HG03135 (cell line): ENCODE results near the gene DCTN4.
"Not testable (repeated sequence)": the region's sequence is repeated elsewhere in the genome, so short reads cannot be mapped to it uniquely, and the experiment has no call there.

Source experiments
- ATAC-seq: cut with Tn5 transposase; IDR thresholded peaks from one replicate; pipeline ENCODE4 v1.9.1; 2021; ENCODE audit warnings: mild to moderate bottlenecking, moderate library complexity; ENCODE audit not compliant: unreplicated experiment

The DCTN4 gene

GRCh38 chr5:150778517-150779396, 19.9 kb upstream of the DCTN4 start, which contains the start of gene SMIM3:
SMIM3 (plus strand) TSS chr5:150778757; CDS start chr5:150795441, 16,684 bp downstream.
- ATAC-seq = peak; percentile 22

DNA sequence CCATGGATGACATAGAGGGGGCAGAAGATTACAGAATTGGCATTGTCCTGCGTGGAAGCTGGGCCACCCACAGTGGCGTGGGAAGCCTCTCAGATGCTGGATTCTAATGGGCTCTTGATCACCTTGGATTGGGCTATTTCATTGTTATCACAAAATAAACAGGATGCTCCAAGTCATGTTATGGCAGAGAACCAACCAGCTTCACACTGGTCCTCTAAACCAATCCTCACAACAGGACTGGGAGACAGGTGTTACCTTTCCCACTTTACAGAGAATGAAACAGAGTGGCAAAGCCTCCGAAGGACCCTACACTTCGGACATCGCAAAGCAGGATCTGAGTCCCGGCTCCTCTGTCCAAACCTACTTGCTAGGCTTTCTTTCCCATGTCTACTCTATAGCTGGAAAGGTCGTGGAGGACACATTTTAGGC, 19.3 kb upstream of the DCTN4 start:
- ATAC-seq = no peak

- no peak for ATAC-seq
Measured at GRCh38 chr5:150777685-150778084, 18.9 kb upstream of the DCTN4 start.

GRCh38 chr5:150774145-150774544, 15.3 kb upstream of the DCTN4 start:
- no peak for ATAC-seq

DNA sequence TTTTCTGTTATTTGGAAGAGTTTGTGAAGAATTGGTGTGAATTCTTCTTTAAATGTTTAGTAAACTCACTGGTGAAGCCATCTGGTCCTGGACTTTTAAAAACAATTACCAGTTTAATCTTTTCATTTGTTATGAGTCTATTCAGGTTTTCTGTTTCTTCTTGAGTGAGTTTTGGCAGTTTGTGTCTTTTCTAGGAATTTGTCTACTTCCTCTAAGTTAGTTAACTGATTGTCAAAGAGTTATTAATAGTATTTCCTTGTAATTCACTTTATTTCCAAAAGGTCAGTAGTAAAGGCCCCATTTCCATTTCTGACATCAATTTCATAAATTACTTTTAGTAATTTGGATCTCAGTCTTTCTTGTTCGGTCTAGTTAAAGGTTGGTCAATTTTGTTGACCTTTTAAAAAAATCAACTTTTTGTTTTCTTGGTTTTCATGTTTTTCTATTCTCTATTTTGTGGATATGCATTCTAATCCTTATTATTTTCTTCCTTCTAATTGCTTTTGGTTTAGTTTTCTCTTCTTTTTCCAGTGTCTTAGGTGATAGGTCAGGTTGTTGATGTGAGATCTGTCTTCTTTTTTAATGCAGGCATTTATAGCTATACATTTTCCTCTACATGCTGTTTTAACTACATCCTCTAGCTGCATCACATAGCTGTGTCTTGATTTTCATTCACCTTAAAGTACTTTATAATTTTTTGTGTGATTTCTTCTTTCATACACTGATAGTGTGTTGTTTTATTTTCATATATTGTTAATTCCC, 12.4 kb upstream of the DCTN4 start:
- ATAC-seq = no peak

- no peak for ATAC-seq
Measured at GRCh38 chr5:150766251-150766650, 7.4 kb upstream of the DCTN4 start.

- no peak for ATAC-seq
Measured at GRCh38 chr5:150765799-150766169, 7.0 kb upstream of the DCTN4 start.

- ATAC-seq = no peak
Measured at GRCh38 chr5:150765011-150765798, 6.4 kb upstream of the DCTN4 start.

DNA sequence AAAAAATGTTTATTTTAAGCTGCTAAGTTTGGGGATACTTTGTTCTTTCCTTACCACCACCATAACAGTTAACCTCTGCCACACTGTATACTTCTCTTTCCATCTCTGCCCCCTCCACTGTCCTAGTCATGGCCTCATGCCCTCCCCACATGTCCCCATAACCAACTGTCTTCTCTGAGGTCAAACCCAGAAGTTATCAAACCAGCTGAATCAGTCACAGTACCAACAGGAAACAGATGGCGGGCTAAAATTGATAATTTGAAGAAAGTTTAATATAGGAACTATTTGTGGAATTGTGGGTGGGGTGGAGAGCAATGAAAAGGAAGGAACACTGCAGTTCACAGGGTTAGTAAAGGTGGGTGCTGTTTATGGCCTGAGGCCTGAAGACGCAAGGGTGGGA, 5.7 kb upstream of the DCTN4 start:
- ATAC-seq = no peak

DNA sequence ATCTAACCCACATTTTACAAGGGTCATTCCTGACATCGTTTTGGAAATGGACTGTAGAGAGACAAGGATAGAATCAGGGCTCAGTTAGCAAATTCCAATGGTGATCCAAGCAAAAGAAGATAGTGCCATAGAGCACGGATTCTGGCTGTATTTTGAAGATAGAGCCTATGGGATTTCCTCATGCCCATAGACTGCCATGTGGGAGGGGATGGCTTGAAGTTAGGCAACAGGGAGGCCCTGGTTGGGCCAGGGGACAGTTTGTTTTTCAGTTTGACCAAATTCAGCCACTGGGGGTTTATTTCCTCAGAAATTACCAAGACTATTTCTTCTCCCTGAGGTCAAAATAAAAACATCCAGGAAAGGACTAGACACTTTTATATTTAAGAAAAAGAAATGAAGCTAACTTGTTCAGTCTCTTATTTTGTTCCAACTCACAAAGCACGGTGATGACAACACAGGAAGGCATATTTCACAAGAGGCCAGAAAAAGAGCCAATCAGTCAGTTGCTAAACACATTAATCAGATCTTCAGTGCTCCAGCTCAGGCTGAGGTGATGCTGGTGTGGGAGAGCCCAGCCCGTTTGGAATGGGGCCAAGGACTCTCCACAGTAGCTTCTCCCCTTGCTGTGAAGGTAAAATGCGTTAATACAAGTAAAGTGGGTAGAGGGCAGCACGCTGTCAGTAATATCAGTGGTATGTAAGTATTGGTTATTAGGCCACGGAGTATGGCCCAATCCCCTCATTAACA, 4.4 kb upstream of the DCTN4 start:
- ATAC-seq = no peak

DNA sequence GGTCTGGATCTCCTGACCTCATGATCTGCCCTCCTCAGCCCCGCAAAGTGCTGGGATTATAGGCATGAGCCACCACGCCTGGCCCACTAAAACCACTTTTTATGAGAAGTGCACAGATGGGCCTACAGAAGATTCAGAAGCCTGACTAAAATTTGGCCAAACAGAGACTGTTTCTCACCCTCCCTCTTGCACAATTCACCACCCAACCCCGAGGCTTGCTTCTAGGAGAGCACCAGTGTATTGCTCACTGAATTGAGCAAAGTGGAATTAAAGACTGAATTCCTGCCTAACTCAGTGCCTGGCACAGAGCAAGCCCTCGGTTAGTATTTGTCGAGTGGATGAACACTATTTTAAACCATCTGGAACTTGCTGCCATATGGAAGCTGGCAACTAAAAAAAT, 3.4 kb upstream of the DCTN4 start:
- no peak for ATAC-seq

DNA sequence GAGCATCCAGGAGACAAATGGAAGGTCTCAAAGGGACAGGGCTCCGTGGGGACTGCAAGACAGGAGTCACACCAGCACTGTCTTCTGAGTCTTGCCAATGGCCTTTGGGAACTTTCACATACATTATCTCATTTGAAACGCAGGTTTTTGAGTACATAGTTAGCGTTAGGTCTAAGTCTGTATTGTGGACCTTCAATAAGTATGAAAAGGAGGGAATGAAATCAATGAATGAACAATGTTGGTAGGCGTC, 442 bp upstream of the DCTN4 start:
- ATAC-seq = no peak

- peak; percentile 26 for ATAC-seq
Measured at GRCh38 chr5:150758203-150758530, 650 bp downstream of the DCTN4 start.

- ATAC-seq = no peak
Measured at GRCh38 chr5:150757087-150757649, 1.6 kb downstream of the DCTN4 start.

- no peak for ATAC-seq
Measured at GRCh38 chr5:150753863-150754262, 5.0 kb downstream of the DCTN4 start.

DNA sequence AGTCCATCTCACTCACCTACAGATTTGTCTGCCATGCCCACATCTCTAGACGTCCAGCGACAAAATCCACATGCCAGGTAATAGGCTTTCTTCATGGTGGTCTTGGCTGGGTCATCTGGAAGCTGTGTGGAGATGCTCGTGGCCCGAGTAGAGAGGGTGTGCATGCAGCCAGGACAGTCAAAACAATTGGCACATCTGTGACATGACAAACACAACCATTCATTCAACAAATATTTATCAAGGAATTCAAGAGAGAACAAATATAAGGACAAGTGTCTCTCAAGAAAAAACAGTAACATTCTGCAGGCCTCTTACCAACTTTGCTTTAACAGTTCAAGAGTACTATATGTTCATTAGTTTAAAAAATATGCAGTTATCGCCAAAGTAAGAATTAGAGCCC, 5.4 kb downstream of the DCTN4 start:
- ATAC-seq = no peak

- no peak for ATAC-seq
Measured at GRCh38 chr5:150751096-150751891, 7.5 kb downstream of the DCTN4 start.

DNA sequence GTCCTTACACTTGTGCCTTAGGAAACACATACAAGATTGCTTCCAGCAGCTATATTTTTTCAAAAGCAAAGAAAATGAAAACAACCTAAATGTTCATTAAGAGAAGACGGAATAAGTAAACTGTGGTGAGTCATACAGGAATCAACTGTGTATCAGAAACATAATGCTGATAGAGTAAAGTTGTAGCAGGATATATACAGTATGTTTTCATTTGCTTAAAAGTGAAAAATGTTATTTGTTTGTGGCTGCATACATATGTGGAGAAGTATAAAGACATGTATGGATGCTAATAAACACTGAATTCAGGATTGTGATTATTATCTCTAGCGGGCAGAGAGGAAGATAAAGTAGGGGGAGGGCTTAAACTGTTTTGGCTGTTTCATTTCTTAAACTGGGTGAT, 8.3 kb downstream of the DCTN4 start:
- ATAC-seq = no peak

DNA sequence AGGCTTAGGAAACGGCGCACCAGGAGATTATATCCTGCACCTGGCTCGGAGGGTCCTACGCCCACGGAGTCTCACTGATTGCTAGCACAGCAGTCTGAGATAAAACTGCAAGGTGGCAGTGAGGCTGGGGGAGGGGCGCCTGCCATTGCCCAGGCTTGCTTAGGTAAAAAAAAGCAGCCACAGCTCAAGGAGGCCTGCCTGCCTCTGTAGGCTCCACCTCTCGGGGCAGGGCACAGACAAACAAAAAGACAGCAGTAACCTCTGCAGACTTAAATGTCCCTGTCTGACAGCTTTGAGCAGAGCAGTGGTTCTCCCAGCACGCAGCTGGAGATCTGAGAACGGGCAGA, 15.7 kb downstream of the DCTN4 start:
- ATAC-seq = not testable (repeated sequence)
